Measurements from ENCODE around the gene AP3M1.

- TF ChIP-seq CTCF (conservative IDR thresholded peaks at IDR 0.05 in 1 of 2, IDR thresholded peaks at IDR 0.05 in 1 of 2; ENCODE audit: extremely low read depth in 1 of 2, insufficient read depth in 1 of 2, low read depth in 1 of 2, low read length in 2 of 2) (no peak), EZH2 (IDR thresholded peaks at IDR 0.05; ENCODE audit: borderline replicate concordance, low read length) (no peak)
These were observed 51.2 kb downstream of the AP3M1 start for GRCh38 chr10:74099420-74099819.

All from mammary epithelial cell (primary cell).